ENCODE measurements around the gene C10orf120. TPM values are rescaled to one million over a fixed set of nuclear protein-coding genes. Genes with fewer than 3 reads are reported as not detected.

C10orf120 gene
- total and polyA plus RNA-seq, 2 experiments from 2014 or later = not detected

DNA sequence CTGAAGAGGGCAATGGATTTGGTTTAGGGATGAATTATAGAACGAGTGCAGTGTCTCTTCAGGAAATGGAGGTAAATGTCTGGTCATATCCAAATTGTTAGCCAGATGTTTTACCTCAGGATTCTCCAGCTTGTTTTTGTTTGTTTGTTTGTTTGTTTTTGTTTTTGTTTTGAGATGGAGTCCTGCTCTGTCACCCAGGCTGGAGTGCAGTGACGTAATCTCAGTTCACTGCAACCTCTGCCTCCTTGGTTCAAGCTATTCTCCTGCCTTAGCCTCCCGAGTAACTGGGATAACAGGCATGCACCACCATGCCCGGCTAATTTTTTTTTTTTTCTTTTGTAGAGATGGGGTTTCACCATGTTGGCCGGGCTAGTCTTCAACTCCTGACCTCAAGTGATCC is 6.9 kb downstream of the C10orf120 start:
- Histone ChIP-seq H3K9me3 (ENCODE audit: low read depth) (no peaks in the 10 kb centered on the region), H3K27ac (no peak overlapping the region), H3K27me3 (no peaks in the 10 kb centered on the region), H3K4me1 (ENCODE audit: low read depth) (peaks cover 9% of the 10 kb centered on the region), H3K36me3 (no peaks in the 10 kb centered on the region), H3K4me3 (no peak overlapping the region)
- TF ChIP-seq, protein P1, sequence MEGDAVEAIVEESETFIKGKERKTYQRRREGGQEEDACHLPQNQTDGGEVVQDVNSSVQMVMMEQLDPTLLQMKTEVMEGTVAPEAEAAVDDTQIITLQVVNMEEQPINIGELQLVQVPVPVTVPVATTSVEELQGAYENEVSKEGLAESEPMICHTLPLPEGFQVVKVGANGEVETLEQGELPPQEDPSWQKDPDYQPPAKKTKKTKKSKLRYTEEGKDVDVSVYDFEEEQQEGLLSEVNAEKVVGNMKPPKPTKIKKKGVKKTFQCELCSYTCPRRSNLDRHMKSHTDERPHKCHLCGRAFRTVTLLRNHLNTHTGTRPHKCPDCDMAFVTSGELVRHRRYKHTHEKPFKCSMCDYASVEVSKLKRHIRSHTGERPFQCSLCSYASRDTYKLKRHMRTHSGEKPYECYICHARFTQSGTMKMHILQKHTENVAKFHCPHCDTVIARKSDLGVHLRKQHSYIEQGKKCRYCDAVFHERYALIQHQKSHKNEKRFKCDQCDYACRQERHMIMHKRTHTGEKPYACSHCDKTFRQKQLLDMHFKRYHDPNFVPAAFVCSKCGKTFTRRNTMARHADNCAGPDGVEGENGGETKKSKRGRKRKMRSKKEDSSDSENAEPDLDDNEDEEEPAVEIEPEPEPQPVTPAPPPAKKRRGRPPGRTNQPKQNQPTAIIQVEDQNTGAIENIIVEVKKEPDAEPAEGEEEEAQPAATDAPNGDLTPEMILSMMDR (IDR thresholded peaks at IDR 0.05; ENCODE audit: low read depth, low read length) = no peak
- DNase-seq (ENCODE audit: low read depth in 1 of 2, low spot score in 1 of 2) = no peak

DNA sequence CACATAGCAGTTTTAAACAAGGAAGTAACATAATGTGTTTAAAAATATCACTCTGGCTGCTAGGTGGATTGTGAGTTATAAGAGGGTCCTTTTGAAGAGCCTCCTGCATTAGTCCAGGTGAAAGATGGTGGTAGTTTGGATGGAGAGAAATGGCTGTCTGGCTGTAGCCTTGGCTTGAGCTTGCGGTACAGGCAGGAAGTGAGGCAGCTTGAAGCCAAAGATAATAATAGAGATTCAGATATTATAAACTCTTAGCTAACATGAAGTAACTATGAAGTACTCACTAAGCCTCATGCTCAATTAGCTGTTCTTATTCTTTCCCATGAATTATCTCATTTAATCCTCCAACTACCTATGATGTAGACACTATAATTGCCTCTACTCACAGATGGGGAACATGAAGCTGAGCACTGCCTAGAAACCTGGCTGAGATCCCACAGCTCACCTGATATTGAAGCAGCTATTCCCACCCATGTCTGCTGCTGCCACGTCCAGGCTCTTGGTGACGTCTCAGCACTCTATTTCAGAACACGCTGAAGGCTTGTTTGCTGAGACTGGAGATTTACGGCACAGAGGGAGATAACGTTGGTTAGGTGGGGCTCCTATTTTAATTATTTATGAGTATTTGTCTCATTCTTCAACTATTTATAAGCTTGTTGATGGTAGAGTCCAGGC is 10.4 kb downstream of the C10orf120 start:
- no peak overlapping the region for H3K4me3 ChIP-seq
- peaks cover 9% of the 10 kb centered on the region for H3K4me1 ChIP-seq (ENCODE audit: low read depth)
- no peak overlapping the region for H3K27ac ChIP-seq
- DNase-seq (ENCODE audit: low read depth in 1 of 2, low spot score in 1 of 2) = no peak
- H3K9me3 ChIP-seq (ENCODE audit: low read depth) = no peaks in the 10 kb centered on the region
- no peaks in the 10 kb centered on the region for H3K27me3 ChIP-seq
- TF ChIP-seq, protein P1 (IDR thresholded peaks at IDR 0.05; ENCODE audit: low read depth, low read length) = no peak
- no peaks in the 10 kb centered on the region for H3K36me3 ChIP-seq

DNA sequence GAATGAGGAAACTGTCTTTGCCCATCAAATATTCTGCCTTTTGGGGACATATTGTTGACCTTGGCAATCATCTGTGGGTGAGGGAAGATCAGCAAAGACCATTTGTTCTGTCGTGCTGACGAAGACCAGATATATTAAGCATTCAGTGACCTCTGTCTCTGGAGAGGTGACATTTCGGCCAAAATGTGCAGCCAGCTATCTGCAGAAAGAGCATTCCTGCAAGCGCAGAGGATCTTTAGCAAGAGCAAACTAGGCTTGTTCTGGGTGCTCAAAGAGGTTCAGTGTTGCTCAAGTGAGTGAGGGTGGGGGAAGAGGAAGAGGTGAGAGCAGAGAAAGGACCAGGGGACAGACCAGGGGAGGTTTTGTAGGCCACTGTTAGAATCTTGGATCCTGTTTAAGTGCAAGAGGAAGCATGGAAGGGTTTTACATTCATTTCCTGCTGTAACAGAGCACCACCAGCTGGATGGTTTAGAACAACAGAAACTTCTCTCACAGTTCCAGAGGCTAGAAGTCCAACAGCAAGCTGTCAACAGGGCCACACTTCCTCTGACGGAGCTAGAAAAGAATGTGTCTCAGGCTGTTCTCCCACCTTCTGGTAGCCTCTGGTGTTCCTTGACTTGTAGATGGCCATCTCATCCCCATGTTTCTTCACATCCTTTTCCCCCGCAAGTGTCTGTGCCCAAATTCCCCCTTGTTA is 11.2 kb downstream of the C10orf120 start:
- TF ChIP-seq, protein P1 (IDR thresholded peaks at IDR 0.05; ENCODE audit: low read depth, low read length) = no peak
- Histone ChIP-seq H3K27ac (peak overlapping the region; percentile 36), H3K4me3 (no peak overlapping the region), H3K36me3 (no peaks in the 10 kb centered on the region), H3K9me3 (ENCODE audit: low read depth) (no peaks in the 10 kb centered on the region), H3K27me3 (no peaks in the 10 kb centered on the region), H3K4me1 (ENCODE audit: low read depth) (peaks cover 9% of the 10 kb centered on the region)
- DNase-seq (ENCODE audit: low read depth in 1 of 2, low spot score in 1 of 2) = peak; percentile 29 to 42

DNA sequence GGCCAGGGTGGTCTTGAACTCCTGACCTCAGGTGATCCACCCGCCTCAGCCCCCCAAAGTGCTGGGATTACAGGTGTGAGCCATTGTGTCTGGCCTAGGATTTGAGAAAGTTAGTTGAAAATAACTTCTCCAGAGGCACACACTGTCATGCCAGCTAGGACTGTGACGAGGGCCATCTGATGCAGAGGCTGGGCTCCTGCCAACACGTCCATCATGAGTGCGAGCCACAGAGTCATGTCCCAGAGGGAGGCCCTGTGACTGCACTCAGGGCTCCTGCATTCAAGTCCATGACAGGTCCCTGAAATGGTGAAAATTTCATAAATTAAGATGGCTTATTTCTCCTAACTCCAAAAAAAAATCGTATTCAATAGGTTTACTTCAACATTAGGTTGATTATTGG is 17.1 kb downstream of the C10orf120 start:
- Histone ChIP-seq H3K4me3 (no peak overlapping the region), H3K27me3 (peaks cover 3% of the 10 kb centered on the region), H3K36me3 (no peaks in the 10 kb centered on the region), H3K4me1 (ENCODE audit: low read depth) (no peaks in the 10 kb centered on the region), H3K9me3 (ENCODE audit: low read depth) (no peaks in the 10 kb centered on the region), H3K27ac (no peak overlapping the region)
- TF ChIP-seq, protein P1 (IDR thresholded peaks at IDR 0.05; ENCODE audit: low read depth, low read length) = no peak
- no peak for DNase-seq (ENCODE audit: low read depth in 1 of 2, low spot score in 1 of 2)

DNA sequence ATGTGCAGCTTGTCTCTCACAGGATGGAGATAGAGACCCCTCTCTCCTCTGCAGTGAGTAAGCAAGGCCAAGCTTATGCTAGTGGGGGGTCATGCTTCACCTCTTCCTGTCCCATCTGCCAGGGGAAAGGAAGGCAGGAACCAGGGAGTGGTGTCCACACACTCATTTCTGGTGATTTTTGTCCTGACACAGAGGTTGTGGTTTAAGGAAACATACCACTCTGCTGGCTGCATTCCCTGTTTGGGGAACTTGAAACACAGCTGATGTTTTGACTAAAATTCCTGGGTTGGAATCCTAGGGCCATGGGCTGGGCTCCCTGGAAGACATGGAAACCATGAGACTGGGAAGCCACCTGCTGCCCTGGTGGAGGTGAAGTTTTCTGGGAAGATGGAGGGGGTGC is 21.4 kb downstream of the C10orf120 start:
- Histone ChIP-seq H3K27me3 (peaks cover 3% of the 10 kb centered on the region), H3K4me3 (no peak overlapping the region), H3K36me3 (no peaks in the 10 kb centered on the region), H3K27ac (no peak overlapping the region), H3K9me3 (ENCODE audit: low read depth) (no peaks in the 10 kb centered on the region), H3K4me1 (ENCODE audit: low read depth) (no peaks in the 10 kb centered on the region)
- TF ChIP-seq, protein P1 (IDR thresholded peaks at IDR 0.05; ENCODE audit: low read depth, low read length) = no peak
- no peak for DNase-seq (ENCODE audit: low read depth in 1 of 2, low spot score in 1 of 2)

All from cardiac muscle cell (in vitro differentiated cells and primary cell).